Muscle layer of colon (tissue), 2 donors: ENCODE measurements around the gene PSME1.
"Not testable (repeated sequence)": the region's sequence is repeated elsewhere in the genome, so short reads cannot be mapped to it uniquely, and the experiment has no call there.

ENCODE experiments used
- H3K27ac ChIP-seq: one replicate; pipeline ENCODE4 v1.7.0; 2013; ENCODE audit warnings: low read depth, mild to moderate bottlenecking, low read length, moderate library complexity
- H3K27me3 ChIP-seq, 2 donors: one replicate each; pipeline ENCODE4 v1.7.0; 2013; ENCODE audit warnings: low read length in 2 of 2, mild to moderate bottlenecking in 2 of 2; ENCODE audit not compliant: insufficient read depth in 2 of 2, control insufficient read depth in 1 of 2
- H3K36me3 ChIP-seq: one replicate; pipeline ENCODE4 v1.7.0; 2013; ENCODE audit warnings: mild to moderate bottlenecking, low read length; ENCODE audit not compliant: insufficient read depth
- H3K4me1 ChIP-seq: one replicate; pipeline ENCODE4 v1.7.0; 2013; ENCODE audit warnings: mild to moderate bottlenecking, low read length; ENCODE audit not compliant: insufficient read depth
- H3K4me3 ChIP-seq, 2 donors: one replicate each; pipeline ENCODE4 v1.7.0; 2013; ENCODE audit warnings: low read length in 2 of 2, low read depth in 1 of 2, mild to moderate bottlenecking in 1 of 2, moderate library complexity in 1 of 2
- H3K9ac ChIP-seq: one replicate; pipeline ENCODE4 v1.7.0; 2013; ENCODE audit warnings: low read length
- H3K9me3 ChIP-seq: one replicate; pipeline ENCODE4 v1.7.0; 2013; ENCODE audit warnings: mild to moderate bottlenecking, low read length
- donor health status: abdominal sarcoma.
- donor health status: Adenocarcinoma of cecum.

PSME1 gene

GRCh38 chr14:24096545-24097181 lies 39.3 kb upstream of the PSME1 start:
- H3K9ac ChIP-seq, result no peak overlapping the region
- no peaks in the 10 kb centered on the region for H3K27me3 ChIP-seq
- peaks cover 7% of the 10 kb centered on the region for H3K36me3 ChIP-seq
- no peak overlapping the region for H3K27ac ChIP-seq
- H3K4me1 ChIP-seq, result peaks cover 20% of the 10 kb centered on the region
- no peaks in the 10 kb centered on the region for H3K9me3 ChIP-seq
- no peak overlapping the region for H3K4me3 ChIP-seq

GRCh38 chr14:24098229-24098926 lies 37.6 kb upstream of the PSME1 start:
- Histone ChIP-seq H3K36me3 (peaks cover 7% of the 10 kb centered on the region), H3K9ac (no peak overlapping the region)

GRCh38 chr14:24098927-24099813 lies 36.8 kb upstream of the PSME1 start:
- peaks cover 13% of the 10 kb centered on the region for H3K4me1 ChIP-seq
- peaks cover 7% of the 10 kb centered on the region for H3K36me3 ChIP-seq
- H3K9ac ChIP-seq, result no peak overlapping the region
- no peak overlapping the region for H3K4me3 ChIP-seq
- H3K9me3 ChIP-seq, result no peaks in the 10 kb centered on the region
- H3K27ac ChIP-seq, result no peak overlapping the region
- no peaks in the 10 kb centered on the region for H3K27me3 ChIP-seq

More at GRCh38 chr14:24098229-24098926, 37.6 kb upstream of the PSME1 start:
- H3K4me3 ChIP-seq, result no peak overlapping the region
- no peak overlapping the region for H3K27ac ChIP-seq
- H3K4me1 ChIP-seq, result peaks cover 18% of the 10 kb centered on the region
- no peaks in the 10 kb centered on the region for H3K9me3 ChIP-seq
- H3K27me3 ChIP-seq, result no peaks in the 10 kb centered on the region

- Histone ChIP-seq H3K27me3 (no peaks in the 10 kb centered on the region), H3K27ac (no peak overlapping the region), H3K36me3 (peaks cover 7% of the 10 kb centered on the region), H3K9me3 (no peaks in the 10 kb centered on the region), H3K4me1 (peaks cover 5% of the 10 kb centered on the region), H3K4me3 (no peak overlapping the region), H3K9ac (no peak overlapping the region)
Observed at GRCh38 chr14:24100197-24100981, 35.6 kb upstream of the PSME1 start.

- Histone ChIP-seq H3K9me3 (no peaks in the 10 kb centered on the region), H3K27me3 (no peaks in the 10 kb centered on the region), H3K4me1 (no peaks in the 10 kb centered on the region), H3K9ac (no peak overlapping the region), H3K4me3 (no peak overlapping the region), H3K27ac (no peak overlapping the region), H3K36me3 (peaks cover 7% of the 10 kb centered on the region)
Observed at GRCh38 chr14:24100982-24101494, 35.0 kb upstream of the PSME1 start.

GRCh38 chr14:24102357-24103048 lies 33.5 kb upstream of the PSME1 start:
- no peak overlapping the region for H3K4me3 ChIP-seq
- no peaks in the 10 kb centered on the region for H3K27me3 ChIP-seq
- peaks cover 7% of the 10 kb centered on the region for H3K36me3 ChIP-seq
- H3K27ac ChIP-seq, result no peak overlapping the region
- no peak overlapping the region for H3K9ac ChIP-seq
- H3K9me3 ChIP-seq, result no peaks in the 10 kb centered on the region
- no peaks in the 10 kb centered on the region for H3K4me1 ChIP-seq

- Histone ChIP-seq H3K27ac (no peak overlapping the region), H3K36me3 (peaks cover 5% of the 10 kb centered on the region)
Observed at GRCh38 chr14:24103451-24103850, 32.5 kb upstream of the PSME1 start.

GRCh38 chr14:24105609-24106239 lies 30.3 kb upstream of the PSME1 start:
- not testable (repeated sequence) for H3K9ac ChIP-seq, H3K9me3 ChIP-seq, H3K4me3 ChIP-seq, H3K4me1 ChIP-seq, H3K36me3 ChIP-seq, H3K27me3 ChIP-seq, H3K27ac ChIP-seq

More at GRCh38 chr14:24103451-24103850, 32.5 kb upstream of the PSME1 start:
- Histone ChIP-seq H3K9ac (no peak overlapping the region), H3K4me1 (peaks cover under 1% of the 10 kb centered on the region), H3K27me3 (no peaks in the 10 kb centered on the region), H3K9me3 (no peaks in the 10 kb centered on the region), H3K4me3 (no peak overlapping the region)

GRCh38 chr14:24106672-24107271 lies 29.2 kb upstream of the PSME1 start:
- Histone ChIP-seq H3K27ac (no peak overlapping the region), H3K9ac (no peak overlapping the region), H3K4me1 (peaks cover 6% of the 10 kb centered on the region), H3K4me3 (no peak overlapping the region), H3K27me3 (no peaks in the 10 kb centered on the region), H3K36me3 (no peaks in the 10 kb centered on the region), H3K9me3 (no peaks in the 10 kb centered on the region)

GRCh38 chr14:24108336-24108874 lies 27.6 kb upstream of the PSME1 start:
- Histone ChIP-seq H3K36me3 (no peaks in the 10 kb centered on the region), H3K4me1 (peaks cover 9% of the 10 kb centered on the region), H3K27ac (no peak overlapping the region), H3K9me3 (no peaks in the 10 kb centered on the region), H3K9ac (no peak overlapping the region), H3K4me3 (no peak overlapping the region), H3K27me3 (no peaks in the 10 kb centered on the region)
